Breast epithelium (tissue), 3 donors: ENCODE data around the gene REEP6.

Experiments used
- CTCF ChIP-seq, 3 donors: fragments of 450-650 bp; IDR thresholded peaks; one replicate each; pipeline ENCODE4 v1.5.1; 2016 to 2017; ENCODE audit warnings: antibody characterized with exemption in 3 of 3, mild to moderate bottlenecking in 3 of 3, moderate library complexity in 3 of 3
- POLR2A ChIP-seq: fragments of 450-650 bp; IDR thresholded peaks from one replicate; pipeline ENCODE4 v1.6.1; 2016; ENCODE audit warnings: antibody characterized with exemption, mild to moderate bottlenecking, moderate library complexity

GRCh38 chr19:1524972-1525325, 34.0 kb downstream of the REEP6 start:
- TF ChIP-seq POLR2A (no peak), CTCF (IDR thresholded peaks at IDR 0.05) (no peak)
